Tibial nerve (tissue), 4 donors: Measurements from ENCODE around the gene KRT32. TPM values are rescaled to one million over a fixed set of nuclear protein-coding genes. Genes with fewer than 3 reads are reported as not detected.

Experiments used
- DNase-seq, 2 donors: peaks; one replicate each; pipeline ENCODE4 v3.0.0-alpha.2; 2019; ENCODE audit warnings: low spot score in 2 of 2
- H3K27ac ChIP-seq, 4 donors: fragments of 200-600 bp; sonication (generic) in 3 of 4; one replicate each; pipeline ENCODE4 v1.5.1; 2017 to 2019; ENCODE audit warnings: mild to moderate bottlenecking in 1 of 4
- H3K27me3 ChIP-seq, 2 donors: fragments of 200-600 bp; sonication (generic) in 1 of 2; one replicate each; pipeline versions ENCODE4 v1.5.1 to v1.6.0; 2017 to 2019
- H3K36me3 ChIP-seq, 3 donors: fragments of 200-600 bp; sonication (generic); one replicate each; pipeline ENCODE4 v1.5.1; 2018 to 2019
- H3K4me1 ChIP-seq, 4 donors: fragments of 200-600 bp; sonication (generic) in 3 of 4; one replicate each; pipeline ENCODE4 v1.5.1; 2017 to 2019
- H3K4me3 ChIP-seq, 4 donors: fragments of 200-600 bp; sonication (generic) in 3 of 4; one replicate each; pipeline ENCODE4 v1.5.1; 2017 to 2019; ENCODE audit warnings: mild to moderate bottlenecking in 1 of 4, moderate library complexity in 1 of 4
- H3K9me3 ChIP-seq, 4 donors: fragments of 200-600 bp; sonication (generic) in 3 of 4; one replicate each; pipeline ENCODE4 v1.5.1; 2017 to 2019
- EP300 ChIP-seq, 2 donors: sonication (generic); formaldehyde crosslinking; IDR thresholded peaks; one replicate each; pipeline ENCODE4 v1.6.1; 2017; ENCODE audit warnings: antibody characterized with exemption in 2 of 2, mild to moderate bottlenecking in 1 of 2
- POLR2A ChIP-seq, 2 donors: fragments of 450-650 bp; IDR thresholded peaks; one replicate each; pipeline ENCODE4 v1.6.1; 2017; ENCODE audit warnings: antibody characterized with exemption in 2 of 2, mild to moderate bottlenecking in 2 of 2, moderate library complexity in 2 of 2
- WGBS, 2 donors: methylation state at CpG; one replicate each; pipeline ENCODE4 v1.1.5; 2018; 5-methylcytosine and 5-hydroxymethylcytosine counted together
- total RNA-seq, 4 donors: library from RNA; depleted of rRNA; stranded (reverse); fragments of >200 nt; gene quantifications; one replicate each; pipeline ENCODE4 v1.1.0, GENCODE V29; 2016
- TF ChIP-seq, protein P1 (sequence below), 5 experiments: fragments of 200-600 bp in 3 of 5; fragments of 450-650 bp in 2 of 5; sonication (generic) in 3 of 5; IDR thresholded peaks; one replicate each; pipeline ENCODE4 v1.5.1; 2016 to 2019; ENCODE audit warnings: antibody characterized with exemption in 5 of 5, mild to moderate bottlenecking in 3 of 5, moderate library complexity in 2 of 5

Gene KRT32
- total RNA-seq, 4 donors from 2014 or later: 0.21 TPM; not detected in 3

DNA sequence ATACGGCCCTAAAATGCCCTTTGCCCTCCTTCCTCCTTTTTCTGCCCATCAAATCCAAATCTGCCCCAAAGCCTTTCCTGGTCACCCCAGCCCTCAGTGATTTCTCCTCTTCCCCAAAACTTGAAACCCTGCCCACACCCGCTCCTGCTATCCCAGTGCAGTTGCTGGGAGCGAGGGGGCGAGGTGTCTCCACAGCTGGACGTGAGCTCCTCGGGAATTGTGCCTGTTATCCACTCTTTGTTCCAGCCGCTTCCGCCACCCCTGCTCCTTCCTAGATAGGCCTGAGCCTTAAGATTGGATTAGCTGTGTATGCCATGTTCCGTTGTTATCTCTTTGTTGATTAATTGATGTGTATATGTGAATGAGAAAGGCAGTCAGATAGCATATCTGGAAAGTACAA lies 16.3 kb upstream of the KRT32 start:
- TF ChIP-seq POLR2A (IDR thresholded peaks at IDR 0.05) (no peak), EP300 (IDR thresholded peaks at IDR 0.05) (no peak)
- TF ChIP-seq, protein P1, sequence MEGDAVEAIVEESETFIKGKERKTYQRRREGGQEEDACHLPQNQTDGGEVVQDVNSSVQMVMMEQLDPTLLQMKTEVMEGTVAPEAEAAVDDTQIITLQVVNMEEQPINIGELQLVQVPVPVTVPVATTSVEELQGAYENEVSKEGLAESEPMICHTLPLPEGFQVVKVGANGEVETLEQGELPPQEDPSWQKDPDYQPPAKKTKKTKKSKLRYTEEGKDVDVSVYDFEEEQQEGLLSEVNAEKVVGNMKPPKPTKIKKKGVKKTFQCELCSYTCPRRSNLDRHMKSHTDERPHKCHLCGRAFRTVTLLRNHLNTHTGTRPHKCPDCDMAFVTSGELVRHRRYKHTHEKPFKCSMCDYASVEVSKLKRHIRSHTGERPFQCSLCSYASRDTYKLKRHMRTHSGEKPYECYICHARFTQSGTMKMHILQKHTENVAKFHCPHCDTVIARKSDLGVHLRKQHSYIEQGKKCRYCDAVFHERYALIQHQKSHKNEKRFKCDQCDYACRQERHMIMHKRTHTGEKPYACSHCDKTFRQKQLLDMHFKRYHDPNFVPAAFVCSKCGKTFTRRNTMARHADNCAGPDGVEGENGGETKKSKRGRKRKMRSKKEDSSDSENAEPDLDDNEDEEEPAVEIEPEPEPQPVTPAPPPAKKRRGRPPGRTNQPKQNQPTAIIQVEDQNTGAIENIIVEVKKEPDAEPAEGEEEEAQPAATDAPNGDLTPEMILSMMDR (IDR thresholded peaks at IDR 0.05): no peak
- H3K4me1 ChIP-seq: no peaks in the 10 kb centered on the region
- no peaks in the 10 kb centered on the region for H3K9me3 ChIP-seq
- no peaks in the 10 kb centered on the region for H3K27me3 ChIP-seq
- no peak for DNase-seq
- no peak overlapping the region for H3K27ac ChIP-seq
- H3K36me3 ChIP-seq: no peaks in the 10 kb centered on the region
- H3K4me3 ChIP-seq: no peak overlapping the region
- 75 to 76% methylated on average over 9 of the region's 9 CpGs for WGBS, 2 donors

DNA sequence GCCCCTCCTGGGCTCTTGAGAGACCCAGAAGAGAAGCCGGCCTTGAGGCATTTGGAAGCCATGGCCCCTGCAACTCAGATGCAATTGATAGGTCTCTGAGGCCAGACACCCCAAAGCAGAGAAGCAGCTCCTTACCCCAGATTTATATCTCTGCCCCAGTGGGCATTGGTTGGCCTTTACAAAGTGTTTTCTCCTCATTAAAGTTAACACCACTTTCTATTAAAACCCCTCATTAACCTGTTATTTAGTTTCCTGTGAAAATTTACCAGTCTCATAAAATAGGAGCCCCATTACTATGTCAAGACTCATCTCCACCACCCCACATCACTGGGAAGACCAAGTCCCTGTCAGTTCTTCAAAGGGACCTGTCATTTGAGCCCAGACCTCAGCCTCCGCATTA lies 13.8 kb upstream of the KRT32 start, which contains the start of gene KRT35:
KRT35 (minus strand) TSS at position 116 of the 400 bp plus-strand sequence; CDS start at position 62, 54 bp downstream.
- Histone ChIP-seq H3K9me3 (no peaks in the 10 kb centered on the region), H3K4me1 (no peaks in the 10 kb centered on the region), H3K27ac (no peak within 1 kb of the TSS), H3K36me3 (no peaks in the 10 kb centered on the region), H3K27me3 (no peaks in the 10 kb centered on the region), H3K4me3 (no peak within 1 kb of the TSS)
- TF ChIP-seq POLR2A (IDR thresholded peaks at IDR 0.05) (no peak), EP300 (IDR thresholded peaks at IDR 0.05) (no peak)
- TF ChIP-seq, protein P1 (IDR thresholded peaks at IDR 0.05): no peak
- no peak for DNase-seq
- 92% methylated on average over 1 to 2 of the region's 2 CpGs for WGBS, 2 donors

DNA sequence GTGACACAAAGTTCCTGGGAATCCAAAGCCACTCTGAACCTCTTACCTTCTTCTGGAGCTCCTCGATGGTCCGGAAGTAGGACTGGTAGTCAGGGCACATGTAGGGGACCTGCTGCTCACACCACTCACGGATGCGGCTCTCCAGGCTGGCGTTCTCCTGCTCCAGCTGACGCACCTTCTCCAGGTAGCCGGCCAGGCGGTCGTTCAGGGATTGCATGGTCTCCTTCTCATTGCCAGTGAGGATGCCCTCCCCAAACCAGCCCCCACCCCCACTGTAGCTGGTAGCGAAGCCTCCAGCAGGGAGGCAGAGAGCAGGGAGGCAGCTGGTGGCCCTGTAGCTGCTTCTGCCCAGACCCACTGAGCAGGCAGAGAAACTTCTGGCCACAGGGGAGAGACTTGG lies 13.4 kb upstream of the KRT32 start:
- no peak for TF ChIP-seq POLR2A (IDR thresholded peaks at IDR 0.05)
- no peaks in the 10 kb centered on the region for H3K27me3 ChIP-seq
- H3K9me3 ChIP-seq: no peaks in the 10 kb centered on the region
- H3K4me3 ChIP-seq: no peak overlapping the region
- no peak for DNase-seq
- no peaks in the 10 kb centered on the region for H3K36me3 ChIP-seq
- WGBS, 2 donors: 98% methylated on average over 9 to 10 of the region's 10 CpGs
- H3K27ac ChIP-seq: no peak overlapping the region
- no peaks in the 10 kb centered on the region for H3K4me1 ChIP-seq

DNA sequence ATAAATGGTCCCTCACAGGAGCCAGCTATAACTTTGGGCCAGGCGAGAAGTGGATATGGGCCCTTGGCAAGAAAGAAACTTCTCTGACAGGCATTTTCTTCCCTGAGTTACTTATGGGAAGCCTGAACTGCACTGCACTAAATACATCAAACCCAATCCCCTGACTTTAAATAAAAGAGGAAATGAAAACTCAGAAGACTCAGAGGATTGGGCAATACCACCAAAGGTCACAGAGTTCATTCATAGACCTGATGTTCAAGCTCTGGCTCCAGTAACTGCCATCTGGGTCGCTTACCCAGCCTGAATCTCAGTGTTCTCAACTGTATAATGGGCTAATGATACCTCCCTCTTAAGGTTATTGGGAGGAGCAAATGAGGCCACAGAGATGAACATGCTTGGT lies 12.9 kb upstream of the KRT32 start:
- no peak overlapping the region for H3K27ac ChIP-seq
- DNase-seq: no peak
- no peaks in the 10 kb centered on the region for H3K9me3 ChIP-seq
- no peak overlapping the region for H3K4me3 ChIP-seq
- 49 to 71% methylated on average over 2 of the region's 2 CpGs for WGBS, 2 donors
- H3K36me3 ChIP-seq: no peaks in the 10 kb centered on the region
- no peaks in the 10 kb centered on the region for H3K27me3 ChIP-seq
- H3K4me1 ChIP-seq: no peaks in the 10 kb centered on the region
- TF ChIP-seq EP300 (IDR thresholded peaks at IDR 0.05) (no peak), POLR2A (IDR thresholded peaks at IDR 0.05) (no peak)
- TF ChIP-seq, protein P1 (IDR thresholded peaks at IDR 0.05): no peak

DNA sequence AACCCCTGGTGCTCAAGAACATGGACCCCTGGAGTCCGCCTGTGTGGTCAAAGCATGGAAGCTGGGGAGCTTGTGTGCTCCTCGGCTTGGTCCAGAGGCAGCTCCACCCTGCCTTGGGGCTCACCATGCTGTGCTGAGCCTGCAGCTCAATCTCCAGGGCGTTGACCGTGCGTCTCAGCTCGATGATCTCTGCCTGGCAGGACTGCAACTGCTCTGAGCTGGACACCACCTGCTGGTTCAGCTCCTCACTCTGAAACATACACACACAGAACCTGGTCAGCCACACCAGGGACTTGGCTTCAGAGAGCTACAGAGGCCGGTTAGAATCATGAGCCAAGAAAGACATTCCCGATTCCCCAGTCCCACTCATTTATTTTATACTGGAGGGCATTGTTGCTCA lies 11.1 kb upstream of the KRT32 start:
- no peaks in the 10 kb centered on the region for H3K36me3 ChIP-seq
- peaks cover 0 to 4% (median 0%) of the 10 kb centered on the region in 4 donors for H3K9me3 ChIP-seq
- no peak for DNase-seq
- H3K4me3 ChIP-seq: no peak overlapping the region
- H3K27ac ChIP-seq: no peak overlapping the region
- H3K27me3 ChIP-seq: no peaks in the 10 kb centered on the region
- TF ChIP-seq POLR2A (IDR thresholded peaks at IDR 0.05) (no peak), EP300 (IDR thresholded peaks at IDR 0.05) (no peak)
- TF ChIP-seq, protein P1 (IDR thresholded peaks at IDR 0.05): no peak
- WGBS, 2 donors: 68 to 84% methylated on average over 4 to 7 of the region's 8 CpGs
- H3K4me1 ChIP-seq: no peaks in the 10 kb centered on the region
